Liver (tissue), 3 donors: ENCODE data around the gene OR52M1.

Experiments
- CTCF ChIP-seq: fragments of 150-350 bp; IDR thresholded peaks from 2 replicates; pipeline ENCODE4 v1.5.1; 2017; ENCODE audit warnings: improper control_type of control experiment, low read depth, low read length; ENCODE audit not compliant: missing input control
- RAD21 ChIP-seq, 2 donors: IDR thresholded peaks; 2 replicates each; pipeline ENCODE4 v1.6.1; 2016; ENCODE audit warnings: antibody characterized with exemption in 2 of 2, mild to moderate bottlenecking in 2 of 2
- REST ChIP-seq: IDR thresholded peaks from 2 replicates; pipeline ENCODE4 v1.6.1; 2016; ENCODE audit warnings: antibody characterized with exemption, mild to moderate bottlenecking
- TAF1 ChIP-seq: conservative IDR thresholded peaks from 2 replicates; pipeline ENCODE4 v1.6.1; 2016; ENCODE audit warnings: antibody characterized with exemption, mild to moderate bottlenecking
- donor health status: healthy.
- donor health status: healthy.

- TF ChIP-seq REST (no peak), CTCF (peak; percentile 59), RAD21 (IDR thresholded peaks at IDR 0.05) (peak; percentile 68 to 76), TAF1 (no peak)
Observed at GRCh38 chr11:4551346-4551979, 6.5 kb downstream of the OR52M1 start.
